CD4-positive, alpha-beta T cell treated with Interleukin-6 at 100 ng/mL for 8 hours (primary cell): ENCODE data around the gene CTNND1.
"Not testable (repeated sequence)": the region's sequence is repeated elsewhere in the genome, so short reads cannot be mapped to it uniquely, and the experiment has no call there.

Experiments used
- DNase-seq: peaks from one replicate; pipeline ENCODE4 v3.0.0-alpha.2; 2020; ENCODE audit warnings: mixed read lengths, low spot score

CTNND1 gene, protein sequence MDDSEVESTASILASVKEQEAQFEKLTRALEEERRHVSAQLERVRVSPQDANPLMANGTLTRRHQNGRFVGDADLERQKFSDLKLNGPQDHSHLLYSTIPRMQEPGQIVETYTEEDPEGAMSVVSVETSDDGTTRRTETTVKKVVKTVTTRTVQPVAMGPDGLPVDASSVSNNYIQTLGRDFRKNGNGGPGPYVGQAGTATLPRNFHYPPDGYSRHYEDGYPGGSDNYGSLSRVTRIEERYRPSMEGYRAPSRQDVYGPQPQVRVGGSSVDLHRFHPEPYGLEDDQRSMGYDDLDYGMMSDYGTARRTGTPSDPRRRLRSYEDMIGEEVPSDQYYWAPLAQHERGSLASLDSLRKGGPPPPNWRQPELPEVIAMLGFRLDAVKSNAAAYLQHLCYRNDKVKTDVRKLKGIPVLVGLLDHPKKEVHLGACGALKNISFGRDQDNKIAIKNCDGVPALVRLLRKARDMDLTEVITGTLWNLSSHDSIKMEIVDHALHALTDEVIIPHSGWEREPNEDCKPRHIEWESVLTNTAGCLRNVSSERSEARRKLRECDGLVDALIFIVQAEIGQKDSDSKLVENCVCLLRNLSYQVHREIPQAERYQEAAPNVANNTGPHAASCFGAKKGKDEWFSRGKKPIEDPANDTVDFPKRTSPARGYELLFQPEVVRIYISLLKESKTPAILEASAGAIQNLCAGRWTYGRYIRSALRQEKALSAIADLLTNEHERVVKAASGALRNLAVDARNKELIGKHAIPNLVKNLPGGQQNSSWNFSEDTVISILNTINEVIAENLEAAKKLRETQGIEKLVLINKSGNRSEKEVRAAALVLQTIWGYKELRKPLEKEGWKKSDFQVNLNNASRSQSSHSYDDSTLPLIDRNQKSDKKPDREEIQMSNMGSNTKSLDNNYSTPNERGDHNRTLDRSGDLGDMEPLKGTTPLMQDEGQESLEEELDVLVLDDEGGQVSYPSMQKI

GRCh38 chr11:57761301-57762234 lies at the start of gene CTNND1:
Gene CTNND1 (plus strand): TSS chr11:57761802. CDS start chr11:57791479, 29,677 bp downstream.
- DNase-seq = no peak

DNA sequence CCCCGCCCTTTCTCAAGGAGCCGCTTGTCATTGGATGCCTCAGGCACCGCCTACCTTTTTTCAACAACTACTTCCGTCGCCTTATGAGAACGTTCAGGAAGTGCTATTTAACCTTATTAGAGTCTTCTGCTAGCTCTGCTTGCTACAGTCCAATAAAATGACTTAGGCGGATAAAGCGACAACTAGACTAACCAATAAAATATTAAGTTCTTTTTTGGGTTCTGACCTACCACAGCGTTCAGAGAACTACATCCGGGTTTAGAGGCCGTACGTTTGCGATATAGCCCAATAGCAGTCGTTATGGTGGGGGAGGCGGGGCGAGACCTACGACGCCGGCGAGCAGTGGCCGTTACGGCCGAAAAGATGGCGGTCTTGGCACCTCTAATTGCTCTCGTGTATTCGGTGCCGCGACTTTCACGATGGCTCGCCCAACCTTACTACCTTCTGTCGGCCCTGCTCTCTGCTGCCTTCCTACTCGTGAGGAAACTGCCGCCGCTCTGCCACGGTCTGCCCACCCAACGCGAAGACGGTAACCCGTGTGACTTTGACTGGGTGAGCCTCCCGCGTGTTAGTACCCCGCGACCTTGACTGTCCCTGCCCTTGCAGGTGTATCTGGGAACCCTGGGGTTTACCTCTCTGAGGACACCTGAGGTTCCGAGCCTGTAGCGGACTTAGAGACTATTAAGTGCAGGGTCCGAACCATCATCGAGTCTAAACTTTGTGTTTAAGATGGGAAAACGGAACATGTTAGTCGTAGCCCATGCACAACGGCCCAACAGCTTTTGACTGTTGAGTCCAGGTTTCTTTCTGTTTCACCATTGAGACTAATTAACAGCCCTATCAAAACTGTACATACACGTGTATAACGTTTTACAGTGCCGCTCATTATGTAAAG lies 49.1 kb upstream of the CTNND1 start, which contains the start of gene TMX2:
Gene TMX2 (plus strand): TSS at position 338 of the 895 bp plus-strand sequence. CDS start 26 bp downstream, at position 364.
- DNase-seq = peak; percentile 95

- DNase-seq = no peak
Observed at GRCh38 chr11:57713835-57714234, 47.8 kb upstream of the CTNND1 start.

DNA sequence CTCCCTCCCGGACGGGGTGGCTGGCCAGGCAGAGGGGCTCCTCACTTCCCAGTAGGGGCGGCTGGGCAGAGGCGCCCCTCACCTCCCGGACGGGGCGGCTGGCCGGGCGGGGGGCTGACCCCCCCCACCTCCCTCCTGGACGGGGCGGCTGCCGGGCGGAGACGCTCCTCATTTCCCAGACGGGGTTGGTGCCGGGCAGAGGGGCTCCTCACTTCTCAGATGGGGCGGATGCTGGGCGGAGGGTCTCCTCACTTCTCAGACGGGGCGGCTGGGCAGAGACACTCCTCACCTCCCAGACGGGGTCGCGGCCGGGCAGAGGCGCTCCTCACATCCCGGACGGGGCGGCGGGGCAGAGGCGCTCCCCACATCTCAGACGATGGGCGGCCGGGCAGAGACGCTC lies 44.9 kb upstream of the CTNND1 start:
- not testable (repeated sequence) for DNase-seq

GRCh38 chr11:57727185-57727584 lies 34.4 kb upstream of the CTNND1 start:
- DNase-seq = no peak

- DNase-seq = no peak
Observed at GRCh38 chr11:57728829-57729228, 32.8 kb upstream of the CTNND1 start.

DNA sequence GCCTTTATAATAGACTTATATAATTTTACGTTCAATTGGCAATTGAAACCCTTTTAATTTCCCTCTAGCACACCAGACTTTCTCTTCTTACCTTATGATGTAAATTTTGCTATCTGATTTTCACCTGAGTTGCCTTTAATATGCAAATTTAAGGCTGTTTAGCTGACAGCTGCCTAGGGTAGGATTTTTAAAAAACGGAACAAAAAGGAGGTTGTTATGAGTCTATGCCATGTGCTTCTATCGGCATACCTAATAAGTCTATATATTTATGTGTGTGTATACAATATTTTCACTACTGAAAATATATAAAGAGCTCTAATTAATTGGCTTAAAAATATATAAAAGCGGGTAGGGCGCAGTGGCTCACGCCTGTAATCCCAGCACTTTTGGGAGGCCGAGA lies 32.1 kb upstream of the CTNND1 start:
- DNase-seq = no peak

- no peak for DNase-seq
Observed at GRCh38 chr11:57732661-57733060, 28.9 kb upstream of the CTNND1 start.

GRCh38 chr11:57735619-57736298 lies 25.8 kb upstream of the CTNND1 start:
- no peak for DNase-seq

DNA sequence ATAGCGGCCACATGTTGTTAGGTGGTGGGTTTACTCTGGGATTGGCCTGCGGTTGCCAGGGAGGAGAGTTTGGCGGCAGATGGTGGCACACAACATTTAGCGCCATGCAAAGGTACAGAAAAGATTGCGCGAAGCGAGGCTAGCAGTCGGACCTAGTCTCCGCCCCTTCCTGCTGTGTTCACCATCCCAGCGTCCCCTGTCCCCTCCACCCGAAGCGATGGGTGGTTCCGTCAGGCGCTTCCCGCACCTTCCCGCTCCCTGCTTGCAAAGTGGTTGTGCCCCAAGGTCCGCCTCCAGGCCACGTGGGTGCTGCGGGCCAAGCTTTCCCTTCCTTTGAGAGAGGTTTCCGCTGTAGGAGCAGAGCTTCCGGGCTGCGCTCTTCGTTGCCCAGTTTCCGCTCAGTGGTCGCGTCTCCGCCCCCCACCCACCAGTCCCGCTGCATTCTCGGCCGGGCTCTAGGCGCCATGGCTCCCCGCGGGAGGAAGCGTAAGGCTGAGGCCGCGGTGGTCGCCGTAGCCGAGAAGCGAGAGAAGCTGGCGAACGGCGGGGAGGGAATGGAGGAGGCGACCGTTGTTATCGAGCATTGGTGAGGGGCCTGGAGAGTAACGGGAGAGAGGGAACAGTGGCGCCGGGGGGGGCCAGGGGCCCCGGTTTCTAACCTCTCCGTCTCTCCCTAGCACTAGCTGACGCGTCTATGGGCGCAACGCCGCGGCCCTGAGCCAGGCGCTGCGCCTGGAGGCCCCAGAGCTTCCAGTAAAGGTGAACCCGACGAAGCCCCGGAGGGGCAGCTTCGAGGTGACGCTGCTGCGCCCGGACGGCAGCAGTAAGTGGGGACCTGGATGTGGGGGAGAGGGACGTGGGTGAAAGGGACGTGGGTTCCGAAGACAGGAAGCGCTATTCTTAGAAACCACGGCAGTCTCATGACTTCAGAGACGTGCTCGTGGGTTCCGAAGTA lies 20.2 kb upstream of the CTNND1 start, which contains the start of gene SELENOH:
Gene SELENOH (plus strand): TSS at position 360 of the 955 bp plus-strand sequence. CDS start 105 bp downstream, at position 465.
- DNase-seq = peak; percentile 91

- no peak for DNase-seq
Observed at GRCh38 chr11:57742087-57742452, 19.5 kb upstream of the CTNND1 start.

- no peak for DNase-seq
Observed at GRCh38 chr11:57744357-57744756, 17.2 kb upstream of the CTNND1 start.

DNA sequence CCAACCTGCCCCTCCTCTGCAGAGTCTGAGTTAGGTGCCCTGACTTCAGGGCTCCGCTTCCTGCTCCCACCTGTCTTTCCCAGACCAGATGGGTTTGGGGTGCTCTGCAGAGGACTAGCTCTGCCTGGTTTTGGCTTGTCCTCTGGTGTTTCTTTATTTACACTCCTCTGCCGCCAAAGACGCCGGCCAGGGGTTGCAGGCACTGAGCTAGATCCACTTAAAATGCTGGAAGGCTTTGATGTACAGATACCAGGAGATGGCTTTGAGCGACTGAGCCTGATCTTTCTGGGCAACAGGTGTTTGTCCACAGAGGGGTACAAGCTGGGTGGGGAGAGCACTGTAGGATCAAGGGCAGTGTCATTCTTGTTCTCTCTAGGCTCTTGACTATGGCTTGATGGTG lies 16.4 kb upstream of the CTNND1 start:
- no peak for DNase-seq

- no peak for DNase-seq
Observed at GRCh38 chr11:57746920-57747319, 14.7 kb upstream of the CTNND1 start.

DNA sequence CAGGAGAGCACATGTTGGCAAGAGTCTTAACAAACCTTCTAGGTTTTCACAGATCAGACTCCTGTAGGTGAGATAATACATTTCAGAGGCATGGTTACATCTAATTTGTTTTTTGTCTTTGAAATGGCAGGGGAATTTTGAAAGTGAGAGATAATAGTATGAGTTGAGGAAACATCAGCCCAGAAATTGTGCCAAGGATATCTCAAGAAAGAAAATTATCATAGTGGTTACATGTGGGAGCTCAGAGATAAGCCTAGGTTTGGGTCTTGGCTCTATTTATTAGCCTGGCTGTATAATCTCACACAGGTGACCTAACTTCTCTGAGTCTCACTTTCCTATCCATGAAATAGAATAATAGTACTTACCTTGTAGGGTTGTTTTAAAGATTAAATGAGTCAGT lies 10.4 kb upstream of the CTNND1 start:
- DNase-seq = no peak

GRCh38 chr11:57751676-57752253 lies 9.8 kb upstream of the CTNND1 start, which contains the start of gene BTBD18:
Gene BTBD18 (minus strand): TSS chr11:57751819. CDS start chr11:57751188, 631 bp downstream.
- DNase-seq = peak; percentile 8

GRCh38 chr11:57752954-57753353 lies 8.6 kb upstream of the CTNND1 start:
- no peak for DNase-seq

DNA sequence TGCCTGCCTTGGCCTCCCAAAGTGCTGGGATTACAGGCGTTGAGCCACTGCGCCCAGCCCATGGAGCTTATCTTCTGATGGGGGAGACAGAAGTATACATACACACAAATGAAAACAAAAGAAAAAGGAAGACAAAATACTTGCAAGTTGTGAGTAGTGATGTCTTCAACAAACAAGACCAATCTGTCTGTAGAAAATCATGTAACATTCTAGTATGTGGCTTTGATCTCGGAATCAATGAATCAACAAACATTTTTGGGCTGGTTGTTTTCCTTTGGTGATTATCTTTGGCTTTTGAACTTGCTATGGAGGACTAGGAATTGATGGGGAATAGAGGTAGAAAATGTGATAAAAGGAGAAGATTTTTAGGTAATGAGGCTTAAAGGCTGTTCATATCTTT lies 3.4 kb upstream of the CTNND1 start:
- DNase-seq = no peak
